ENCODE results near the gene TEDC1.

The TEDC1 gene

DNA sequence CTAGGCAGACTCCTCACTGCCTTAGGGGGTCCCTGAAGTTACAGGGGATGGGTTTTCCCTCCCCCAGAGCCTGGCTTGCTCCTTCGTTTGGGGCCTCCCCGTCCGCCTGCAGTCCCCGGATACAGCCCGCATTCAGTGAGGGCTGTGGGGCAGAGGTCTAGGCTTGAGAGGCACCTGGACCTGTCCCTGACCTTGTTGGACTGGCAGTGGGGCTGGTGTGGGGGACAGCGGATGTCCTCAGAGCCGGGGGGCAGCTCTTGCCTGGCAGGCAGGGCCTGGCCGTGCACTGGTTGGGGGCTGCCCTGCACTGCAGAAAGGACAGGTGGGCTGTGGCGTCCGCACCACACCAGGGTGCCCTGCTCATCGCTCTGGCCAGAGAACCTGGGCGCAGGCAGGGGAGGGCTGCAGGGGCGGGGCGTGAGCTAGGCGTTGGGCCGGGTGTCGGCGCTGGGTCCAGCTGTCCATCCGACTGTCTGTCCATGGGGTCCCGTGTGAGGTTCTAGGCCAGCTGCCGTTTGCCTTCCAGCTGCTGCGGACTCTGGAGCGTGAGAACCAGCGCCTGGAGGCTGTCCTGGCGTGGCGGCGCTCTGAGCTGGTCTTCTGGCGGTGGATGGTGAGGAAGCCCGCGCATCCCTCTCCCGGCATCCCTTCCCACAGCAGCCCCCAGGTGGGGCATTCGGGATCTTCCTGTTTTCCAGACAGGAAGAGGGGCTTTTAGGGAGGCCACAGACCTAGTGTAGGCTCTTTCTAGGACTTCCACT, 6.0 kb downstream of the TEDC1 start:
- DNase-seq (ENCODE audit: low read depth in 2 of 2): no peak

DNA sequence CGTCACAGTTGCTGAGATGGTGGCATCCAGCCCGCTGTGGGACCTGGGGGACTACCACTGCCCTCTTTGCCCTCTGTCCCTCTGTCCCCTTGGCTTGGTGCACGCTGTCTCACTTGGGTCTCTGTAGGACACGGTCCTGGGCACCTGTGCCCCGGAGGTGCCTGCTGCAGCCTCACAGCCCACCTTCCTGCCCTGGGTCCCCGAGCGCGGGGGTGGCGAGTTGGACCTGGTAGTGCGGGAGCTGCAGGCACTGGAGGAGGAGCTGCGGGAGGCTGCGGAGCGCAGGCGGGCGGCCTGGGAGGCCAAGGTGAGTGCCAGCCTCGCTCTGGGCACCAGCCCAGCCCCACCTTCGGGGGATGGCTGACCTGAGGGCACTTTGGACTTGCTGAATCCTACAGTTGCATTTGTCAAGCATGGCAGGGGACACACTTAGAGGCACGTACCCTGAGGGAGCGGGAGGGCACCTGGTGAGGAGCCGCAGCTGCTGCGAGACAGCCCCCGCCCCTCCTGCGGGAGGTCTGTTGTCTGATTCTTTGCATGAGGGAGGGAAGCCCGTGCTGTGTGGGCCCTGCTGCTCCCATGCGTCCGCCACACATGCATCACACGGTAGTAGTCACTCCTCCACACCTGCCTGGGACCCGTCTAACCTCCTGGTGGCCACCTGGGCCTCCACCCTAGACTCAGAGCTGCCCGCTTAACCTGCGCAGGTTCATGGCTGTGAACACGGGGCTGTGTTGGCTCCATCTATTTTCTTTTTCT, 6.8 kb downstream of the TEDC1 start:
- DNase-seq (ENCODE audit: low read depth in 2 of 2): no peak

DNA sequence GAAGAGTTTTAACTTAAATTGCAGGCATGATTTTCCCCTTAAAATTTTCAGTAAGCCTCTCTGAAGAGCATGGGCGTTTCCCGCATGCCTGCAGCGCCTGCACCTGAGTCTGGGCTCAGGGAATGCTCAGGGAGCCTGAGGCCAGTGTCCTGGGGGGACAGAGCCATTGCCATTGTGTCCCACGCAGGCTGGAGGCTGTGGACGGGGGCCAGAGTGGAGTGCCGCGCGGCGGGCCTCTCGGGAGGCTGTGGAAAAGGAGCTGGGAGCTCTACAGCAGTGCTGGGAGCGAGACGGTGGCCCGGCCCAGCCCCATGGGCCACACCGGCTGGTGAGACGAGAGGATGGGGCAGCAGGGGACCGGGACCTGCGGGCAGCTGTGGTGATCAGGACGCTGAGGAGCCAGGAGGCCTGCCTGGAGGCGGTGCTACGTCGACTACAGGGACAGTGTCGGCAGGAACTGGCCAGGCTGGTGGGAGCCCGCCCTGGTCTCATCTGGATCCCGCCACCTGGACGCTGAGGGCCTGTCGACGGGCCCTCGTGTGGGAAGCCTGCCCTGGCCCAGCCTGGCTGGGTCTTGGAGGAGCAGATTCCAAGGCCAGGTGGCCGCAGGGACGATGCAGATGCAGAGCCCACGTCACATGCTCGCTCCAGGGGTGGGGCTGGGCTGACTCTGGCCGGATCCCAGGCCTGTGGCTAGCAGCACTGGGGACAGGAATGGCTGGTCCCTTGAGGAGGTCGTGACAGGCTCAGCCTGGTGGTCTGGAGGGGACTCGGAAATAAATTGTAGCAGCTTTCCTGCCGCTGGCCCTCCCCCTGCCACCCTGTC, 7.6 kb downstream of the TEDC1 start:
- DNase-seq (ENCODE audit: low read depth in 2 of 2): no peak

GRCh38 chr14:105499256-105500035, 8.4 kb downstream of the TEDC1 start:
- no peak for DNase-seq (ENCODE audit: low read depth in 2 of 2)

DNA sequence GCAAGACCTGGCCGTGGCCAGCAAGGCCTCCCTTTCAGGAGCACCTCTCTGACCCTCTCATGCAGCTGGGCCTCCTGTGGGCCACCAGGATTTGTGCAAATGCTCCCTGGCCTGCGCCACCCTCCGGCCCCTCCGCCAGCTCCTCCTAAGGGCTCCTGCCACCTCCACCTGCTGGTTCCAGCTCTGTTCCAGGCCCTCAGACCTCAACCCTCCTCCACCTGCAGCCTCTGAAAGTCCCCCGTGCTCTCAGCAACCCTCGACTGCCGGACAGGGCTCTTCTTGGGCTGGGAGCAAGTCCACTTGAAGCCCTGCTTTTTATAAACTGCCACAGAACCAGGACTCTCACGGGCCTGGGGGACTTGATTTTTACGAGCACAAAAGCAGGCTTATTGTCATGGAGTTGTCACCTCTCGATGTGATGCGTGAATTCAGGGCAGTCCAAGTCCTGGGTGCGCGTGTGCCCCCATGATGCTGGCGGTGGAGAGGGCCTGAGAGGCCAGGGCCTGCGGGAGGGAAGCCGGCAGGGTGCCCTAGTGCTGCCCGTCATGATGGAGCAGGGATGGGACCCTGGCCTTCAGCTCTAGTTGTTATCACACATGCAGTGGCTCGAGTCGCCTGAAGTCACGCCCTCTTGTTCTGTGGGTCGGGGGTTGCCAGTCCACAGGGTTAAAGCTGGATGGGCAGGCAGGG, 9.1 kb downstream of the TEDC1 start:
- DNase-seq (ENCODE audit: low read depth in 2 of 2): no peak

DNA sequence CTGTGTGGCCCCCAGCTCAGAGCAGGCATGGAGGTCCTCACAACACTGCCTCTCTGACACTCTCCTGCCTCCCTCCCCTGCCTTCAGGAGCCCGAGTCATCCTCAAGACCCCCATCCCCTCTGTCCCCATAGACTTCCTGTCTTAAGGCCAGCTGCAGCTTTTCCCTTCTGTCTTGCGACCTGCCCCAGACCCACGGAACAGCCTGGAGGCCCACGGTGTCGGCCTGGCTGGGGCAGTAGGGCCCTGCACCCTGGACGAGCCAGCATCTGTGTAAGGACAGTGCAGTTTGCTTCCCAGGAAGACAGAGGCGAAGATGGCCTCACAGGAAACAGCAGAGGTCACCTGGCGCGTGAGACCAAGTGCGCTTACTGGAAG, 9.7 kb downstream of the TEDC1 start:
- no peak for DNase-seq (ENCODE audit: low read depth in 2 of 2)

GRCh38 chr14:105501504-105502291, 10.7 kb downstream of the TEDC1 start:
- no peak for DNase-seq (ENCODE audit: low read depth in 2 of 2)

- no peak for DNase-seq (ENCODE audit: low read depth in 2 of 2)
Measured at GRCh38 chr14:105502446-105503295, 11.6 kb downstream of the TEDC1 start.

GRCh38 chr14:105503296-105503640, 12.2 kb downstream of the TEDC1 start:
- no peak for DNase-seq (ENCODE audit: low read depth in 2 of 2)

DNA sequence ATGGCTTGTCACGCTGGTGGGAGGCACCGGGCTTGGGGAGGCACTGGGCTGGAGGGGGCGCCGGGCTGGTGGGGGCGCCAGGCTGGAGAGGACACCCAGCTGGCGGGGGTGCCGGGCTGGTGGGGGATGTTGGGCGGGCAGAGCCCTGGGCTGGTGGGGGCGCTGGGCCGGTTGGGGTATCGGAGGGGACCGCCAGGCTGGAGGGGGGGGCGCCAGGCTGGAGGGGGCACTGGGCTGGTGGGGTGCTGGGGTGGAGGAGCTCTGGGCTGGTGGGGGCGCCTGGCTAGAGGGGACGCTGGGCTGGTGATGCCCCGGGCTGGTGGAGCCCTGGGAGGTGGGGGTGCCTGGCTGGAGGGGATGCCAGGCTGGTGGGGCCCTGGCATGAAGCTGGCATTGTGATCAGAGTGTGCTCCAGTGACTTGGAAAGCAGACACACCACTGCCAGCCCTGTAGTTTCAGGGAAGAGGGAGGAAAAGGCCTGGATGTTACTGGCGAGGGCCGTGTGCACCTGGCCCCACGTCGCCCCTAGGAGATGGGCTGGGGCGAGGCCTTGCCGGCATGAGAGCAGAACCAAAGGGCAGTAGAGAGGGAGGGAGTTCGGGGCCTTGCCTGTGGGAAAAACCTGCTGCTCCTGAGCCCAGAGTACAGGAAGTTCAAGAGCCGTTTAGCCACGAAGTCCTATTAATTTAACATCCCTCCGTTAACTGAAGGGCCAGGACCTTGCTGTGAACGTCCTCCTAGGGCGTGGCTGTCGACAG, 13.1 kb downstream of the TEDC1 start:
- no peak for DNase-seq (ENCODE audit: low read depth in 2 of 2)

DNA sequence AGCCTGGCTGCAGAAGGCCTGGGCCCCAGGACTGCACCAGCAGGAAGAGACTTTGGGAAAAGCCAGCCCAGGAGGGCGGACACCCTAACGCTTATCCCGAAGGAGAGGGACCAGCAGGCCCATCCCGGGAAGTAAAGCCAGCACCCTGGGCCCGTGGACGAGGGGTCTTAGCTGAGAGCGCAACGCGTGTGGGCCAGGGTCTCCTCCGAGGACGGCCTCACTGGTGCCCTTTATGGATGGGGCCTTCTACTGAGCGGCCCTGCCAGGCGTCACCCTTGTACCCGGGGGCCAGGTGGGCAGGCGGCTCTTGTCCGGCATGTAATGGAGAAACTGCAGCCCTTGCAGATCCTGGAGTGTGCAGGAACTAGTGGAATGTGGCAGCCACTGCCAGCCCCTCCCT, 14.1 kb downstream of the TEDC1 start:
- no peak for DNase-seq (ENCODE audit: low read depth in 2 of 2)

GRCh38 chr14:105507247-105507646, 16.2 kb downstream of the TEDC1 start:
- no peak for DNase-seq (ENCODE audit: low read depth in 2 of 2)

DNA sequence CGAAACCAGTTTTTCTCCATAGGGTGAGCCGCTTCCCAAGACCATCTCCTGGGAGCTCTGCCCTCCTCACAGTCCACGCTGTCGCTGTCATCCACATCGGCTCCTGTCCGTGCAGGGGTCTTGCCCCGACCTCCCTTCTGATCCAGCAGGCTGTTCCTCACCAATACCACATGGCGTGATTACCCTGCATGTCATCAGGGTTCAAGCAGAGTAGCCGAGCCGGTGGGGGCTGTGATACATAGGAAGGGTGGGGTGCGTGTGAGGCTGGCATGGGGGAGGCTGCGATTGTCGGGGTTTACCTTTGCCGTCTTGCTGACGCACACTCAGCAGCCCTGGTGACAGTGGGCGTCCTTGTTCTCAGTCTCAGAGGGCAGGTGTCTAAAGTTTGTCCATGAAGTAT, 17.0 kb downstream of the TEDC1 start:
- no peak for DNase-seq (ENCODE audit: low read depth in 2 of 2)

DNA sequence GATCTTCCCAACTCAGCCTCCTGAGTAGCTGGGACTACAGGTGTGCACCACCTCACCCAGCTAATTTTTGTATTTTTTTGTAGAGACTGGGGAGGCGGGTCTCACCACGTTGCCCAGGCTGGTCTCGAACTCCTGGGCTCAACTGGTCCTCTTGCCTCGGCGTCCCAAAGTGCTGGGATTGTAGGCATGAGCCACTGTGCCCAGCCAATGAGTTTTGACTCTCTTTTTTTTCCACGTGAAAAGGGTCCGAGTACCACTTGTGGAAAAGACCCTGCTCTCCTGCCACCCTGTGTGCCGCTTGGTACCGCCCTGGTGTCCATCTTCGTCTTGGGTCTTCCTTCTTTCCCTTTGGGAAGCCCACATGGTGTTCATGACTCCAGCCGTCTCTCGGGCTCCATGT, 17.6 kb downstream of the TEDC1 start:
- DNase-seq (ENCODE audit: low read depth in 2 of 2): no peak

DNA sequence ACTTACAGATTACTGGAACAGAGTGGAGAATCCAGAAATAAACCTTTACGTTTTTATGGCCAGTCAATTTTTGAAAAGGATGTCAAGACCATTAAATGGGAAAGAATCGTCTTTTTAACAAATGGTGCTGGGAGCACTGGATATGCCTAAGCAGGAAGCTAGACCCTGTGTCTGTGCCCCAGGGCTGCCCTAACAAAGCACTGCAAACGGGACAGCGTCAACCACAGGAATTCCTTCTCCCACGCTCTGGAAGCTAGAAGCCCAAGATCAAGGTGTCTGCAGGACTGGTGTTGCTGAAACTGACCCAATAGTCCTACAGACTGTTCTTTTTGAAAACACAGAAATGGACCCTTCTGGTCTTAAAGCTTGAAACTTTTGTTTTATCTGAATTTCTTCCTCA, 26.1 kb downstream of the TEDC1 start:
- DNase-seq (ENCODE audit: low read depth in 2 of 2): no peak

- DNase-seq (ENCODE audit: low read depth in 2 of 2): no peak
Measured at GRCh38 chr14:105519946-105520698, 29.1 kb downstream of the TEDC1 start.

GRCh38 chr14:105525326-105525725, 34.3 kb downstream of the TEDC1 start:
- DNase-seq (ENCODE audit: low read depth in 2 of 2): no peak

Data from stimulated activated CD4-positive, alpha-beta T cell treated with anti-CD3 and anti-CD28 coated beads, Interleukin-1b, Interleukin-23, amount 100 ng/mL, for 1 hour (primary cell).